PC-3 (cell line): Measurements from ENCODE around the gene C9orf43.

Experiments
- EZH2 ChIP-seq: fragments of 300-600 bp; sonication (generic); IDR thresholded peaks from one replicate; pipeline ENCODE4 v1.6.1; 2017; ENCODE audit warnings: antibody characterized with exemption, mild to moderate bottlenecking, low read length; ENCODE audit not compliant: unreplicated experiment
- EZH2phosphoT487 ChIP-seq: fragments of 300-600 bp; sonication (generic); IDR thresholded peaks from 2 replicates; pipeline ENCODE4 v1.6.1; 2018; ENCODE audit warnings: mild to moderate bottlenecking, antibody characterized with exemption, low read length, borderline replicate concordance
- TF ChIP-seq, protein P1 (sequence below): fragments of 300-600 bp; sonication (generic); conservative IDR thresholded peaks from 2 replicates; pipeline ENCODE4 v1.5.1; 2017; ENCODE audit warnings: antibody characterized with exemption, low read depth, mild to moderate bottlenecking, low read length

- TF ChIP-seq, protein P1, sequence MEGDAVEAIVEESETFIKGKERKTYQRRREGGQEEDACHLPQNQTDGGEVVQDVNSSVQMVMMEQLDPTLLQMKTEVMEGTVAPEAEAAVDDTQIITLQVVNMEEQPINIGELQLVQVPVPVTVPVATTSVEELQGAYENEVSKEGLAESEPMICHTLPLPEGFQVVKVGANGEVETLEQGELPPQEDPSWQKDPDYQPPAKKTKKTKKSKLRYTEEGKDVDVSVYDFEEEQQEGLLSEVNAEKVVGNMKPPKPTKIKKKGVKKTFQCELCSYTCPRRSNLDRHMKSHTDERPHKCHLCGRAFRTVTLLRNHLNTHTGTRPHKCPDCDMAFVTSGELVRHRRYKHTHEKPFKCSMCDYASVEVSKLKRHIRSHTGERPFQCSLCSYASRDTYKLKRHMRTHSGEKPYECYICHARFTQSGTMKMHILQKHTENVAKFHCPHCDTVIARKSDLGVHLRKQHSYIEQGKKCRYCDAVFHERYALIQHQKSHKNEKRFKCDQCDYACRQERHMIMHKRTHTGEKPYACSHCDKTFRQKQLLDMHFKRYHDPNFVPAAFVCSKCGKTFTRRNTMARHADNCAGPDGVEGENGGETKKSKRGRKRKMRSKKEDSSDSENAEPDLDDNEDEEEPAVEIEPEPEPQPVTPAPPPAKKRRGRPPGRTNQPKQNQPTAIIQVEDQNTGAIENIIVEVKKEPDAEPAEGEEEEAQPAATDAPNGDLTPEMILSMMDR: no peak
- TF ChIP-seq EZH2phosphoT487: no peak
- TF ChIP-seq EZH2: no peak
Measured at GRCh38 chr9:113479174-113479621, 68.7 kb downstream of the C9orf43 start.
